Neuronal stem cell (in vitro differentiated cells): ENCODE measurements around the gene GRIK4.

Source experiments
- DNase-seq: peaks from one replicate; pipeline ENCODE4 v3.0.0-alpha.2; 2013; ENCODE audit warnings: low spot score
- H2AFZ ChIP-seq: one replicate; pipeline ENCODE4 v1.6.1; 2013; ENCODE audit warnings: mild to moderate bottlenecking, low read length, inconsistent platforms
- H2AK5ac ChIP-seq: 2 replicates; pipeline ENCODE4 v1.6.1; 2013; ENCODE audit warnings: low read depth, mild to moderate bottlenecking, inconsistent platforms, low read length, moderate library complexity, mixed read lengths
- H2BK120ac ChIP-seq: 2 replicates; pipeline ENCODE4 v1.6.1; 2013; ENCODE audit warnings: low read depth, mild to moderate bottlenecking, inconsistent platforms, low read length, moderate library complexity, mixed read lengths
- H2BK12ac ChIP-seq: one replicate; pipeline ENCODE4 v1.6.1; 2013; ENCODE audit warnings: low read length, inconsistent platforms
- H2BK15ac ChIP-seq: 2 replicates; pipeline ENCODE4 v1.6.1; 2013; ENCODE audit warnings: mild to moderate bottlenecking, low read length, inconsistent platforms, mixed read lengths
- H2BK5ac ChIP-seq: one replicate; pipeline ENCODE4 v1.6.1; 2013; ENCODE audit warnings: inconsistent platforms, mild to moderate bottlenecking, low read length, moderate library complexity
- H3K14ac ChIP-seq: one replicate; pipeline ENCODE4 v1.6.1; 2013; ENCODE audit warnings: low read length, inconsistent platforms
- H3K18ac ChIP-seq: 2 replicates; pipeline ENCODE4 v1.6.1; 2013; ENCODE audit warnings: low read length, inconsistent platforms
- H3K23ac ChIP-seq: 2 replicates; pipeline ENCODE4 v1.6.1; 2013; ENCODE audit warnings: low read depth, mild to moderate bottlenecking, mixed read lengths, low read length, inconsistent platforms; ENCODE audit not compliant: poor library complexity
- H3K27ac ChIP-seq: replicated peaks from 3 replicates; pipeline ENCODE4 v1.5.1; 2013; ENCODE audit warnings: low read length, inconsistent platforms
- H3K27me3 ChIP-seq, 3 experiments: 2 replicates each; pipeline ENCODE4 v1.6.1; 2013; ENCODE audit warnings: low read length in 3 of 3, mild to moderate bottlenecking in 2 of 3, inconsistent platforms in 1 of 3, low read depth in 1 of 3, mixed read lengths in 1 of 3, moderate library complexity in 1 of 3; ENCODE audit not compliant: control insufficient read depth in 3 of 3, insufficient read depth in 3 of 3
- H3K36me3 ChIP-seq, 2 donors: replicated peaks in 1 of 2; 2 replicates each; pipeline ENCODE4 v1.6.1; 2013; ENCODE audit warnings: low read length in 2 of 2; ENCODE audit not compliant: control insufficient read depth in 2 of 2, insufficient read depth in 2 of 2
- H3K4ac ChIP-seq: 2 replicates; pipeline ENCODE4 v1.6.1; 2013; ENCODE audit warnings: inconsistent platforms, mild to moderate bottlenecking, low read length, moderate library complexity
- H3K4me1 ChIP-seq, 2 donors: 1 replicate in 1 of 2; 2 replicates in 1 of 2; pipeline ENCODE4 v1.6.1; 2013; ENCODE audit warnings: low read length in 2 of 2, low read depth in 1 of 2; ENCODE audit not compliant: control insufficient read depth in 2 of 2, insufficient read depth in 1 of 2
- H3K4me2 ChIP-seq: one replicate; pipeline ENCODE4 v1.6.1; 2013; ENCODE audit warnings: mild to moderate bottlenecking, low read length, inconsistent platforms; ENCODE audit not compliant: insufficient read depth, poor library complexity, severe bottlenecking
- H3K4me3 ChIP-seq, 2 donors: 2 replicates each; pipeline ENCODE4 v1.5.1; 2013; ENCODE audit warnings: low read length in 2 of 2, mild to moderate bottlenecking in 2 of 2, inconsistent platforms in 1 of 2, moderate library complexity in 1 of 2
- H3K79me1 ChIP-seq: one replicate; pipeline ENCODE4 v1.6.1; 2013; ENCODE audit warnings: low read depth, mild to moderate bottlenecking, inconsistent platforms, low read length, moderate library complexity
- H3K9ac ChIP-seq: one replicate; pipeline ENCODE4 v1.6.1; 2013; ENCODE audit warnings: mild to moderate bottlenecking, low read depth, low read length, inconsistent platforms; ENCODE audit not compliant: poor library complexity
- H3K9me3 ChIP-seq, 2 donors: replicated peaks in 1 of 2; 2 replicates each; pipeline versions ENCODE3 to v1.6.1; 2013; ENCODE audit warnings: low read length in 2 of 2, mild to moderate bottlenecking in 2 of 2, inconsistent platforms in 1 of 2, low read depth in 1 of 2, mixed read lengths in 1 of 2, moderate library complexity in 1 of 2; ENCODE audit not compliant: control insufficient read depth in 2 of 2, insufficient read depth in 1 of 2
- H4K8ac ChIP-seq: one replicate; pipeline ENCODE4 v1.6.1; 2013; ENCODE audit warnings: low read depth, mild to moderate bottlenecking, inconsistent platforms, low read length, moderate library complexity
- H4K91ac ChIP-seq: one replicate; pipeline ENCODE4 v1.6.1; 2013; ENCODE audit warnings: low read length, low read depth, mild to moderate bottlenecking, inconsistent platforms; ENCODE audit not compliant: poor library complexity
- WGBS, 2 donors: extraction: QIAGEN DNeasy Blood & Tissue Kit; methylation state at CpG; one replicate each; pipeline ENCODE4 v1.1.7; 2013; ENCODE audit warnings: missing lambda C conversion rate in 2 of 2, mixed read lengths in 1 of 2; ENCODE audit not compliant: insufficient read length in 2 of 2, insufficient replicate concordance in 1 of 2; ENCODE audit errors: extremely low coverage in 2 of 2; 5-methylcytosine and 5-hydroxymethylcytosine counted together

The GRIK4 gene

DNA sequence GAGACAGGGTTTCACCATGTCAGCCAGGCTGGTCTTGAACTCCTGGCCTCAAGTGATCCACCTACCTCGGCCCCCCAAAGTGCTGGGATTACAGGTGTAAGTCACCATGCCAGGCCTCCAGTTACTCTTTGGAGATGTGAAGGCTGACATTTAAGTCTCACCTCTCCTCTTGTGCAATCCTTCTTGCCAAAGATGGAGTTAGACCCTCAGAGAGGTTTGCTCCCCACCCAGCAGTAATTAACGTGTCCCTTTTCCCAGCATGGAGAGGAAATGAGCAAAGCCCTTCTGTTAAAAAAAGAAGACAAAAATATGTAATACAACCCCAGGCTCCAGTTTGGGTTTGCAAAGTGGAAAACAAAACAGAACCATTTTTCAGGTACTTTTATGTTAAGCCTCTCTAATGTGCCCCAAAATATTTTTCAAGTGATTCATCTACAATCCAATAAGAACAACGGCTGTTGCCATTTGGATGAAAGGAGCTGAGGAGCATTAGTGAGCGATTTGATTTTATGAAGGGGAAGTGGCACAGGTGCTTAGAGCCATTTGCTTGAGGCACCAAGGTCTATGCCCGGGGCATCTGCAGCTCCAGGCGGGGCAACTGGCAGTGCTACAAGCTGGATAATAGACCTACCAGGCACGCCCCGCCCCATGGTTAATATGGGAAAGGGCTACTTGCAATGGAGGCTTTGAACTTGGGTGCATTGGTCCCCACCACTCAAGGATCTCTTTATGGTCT is 57.2 kb downstream of the GRIK4 start:
- Histone ChIP-seq H4K8ac (no peak overlapping the region), H2AK5ac (no peak overlapping the region)
- DNase-seq, result no peak

DNA sequence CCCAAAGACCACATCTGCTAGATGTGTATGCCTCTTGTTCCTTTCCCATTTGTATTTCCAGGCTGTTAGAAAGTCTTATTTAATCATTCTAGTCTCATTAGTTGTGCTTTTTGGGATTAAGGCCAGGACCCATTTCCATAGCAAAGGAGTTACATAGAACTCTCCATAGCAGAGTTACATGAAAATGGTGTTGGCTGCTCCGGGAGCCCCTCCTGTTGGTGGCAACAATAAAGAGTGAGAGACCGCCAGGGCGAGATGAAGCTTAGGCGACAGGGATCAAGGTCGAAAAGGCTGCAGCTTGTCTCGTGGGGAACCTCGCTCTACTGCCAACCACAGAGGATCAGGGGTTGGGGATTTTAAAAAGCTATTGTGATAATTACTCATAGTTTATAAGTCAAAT is 58.3 kb downstream of the GRIK4 start:
- no peak overlapping the region for H2AK5ac ChIP-seq
- H3K36me3 ChIP-seq, result no peaks in the 10 kb centered on the region
- no peak overlapping the region for H4K8ac ChIP-seq
- H3K27ac ChIP-seq, result no peak overlapping the region
- no peak overlapping the region for H2BK15ac ChIP-seq
- no peak overlapping the region for H2BK120ac ChIP-seq
- H3K4ac ChIP-seq, result no peak overlapping the region
- WGBS, 2 donors, result no CpG with 5 or more reads among the region's 7 CpGs
- no peak overlapping the region for H3K14ac ChIP-seq
- H2AFZ ChIP-seq, result no peak overlapping the region
- H2BK12ac ChIP-seq, result no peak overlapping the region
- H3K4me2 ChIP-seq, result no peak overlapping the region
- no peak overlapping the region for H3K4me3 ChIP-seq
- H3K9me3 ChIP-seq, result peaks cover 2 to 5% of the 10 kb centered on the region in 2 donors
- no peak for DNase-seq
- H4K91ac ChIP-seq, result no peak overlapping the region
- no peak overlapping the region for H3K9ac ChIP-seq
- no peak overlapping the region for H3K23ac ChIP-seq
- H3K4me1 ChIP-seq, result peaks cover 4 to 11% of the 10 kb centered on the region in 2 donors
- H3K18ac ChIP-seq, result no peak overlapping the region
- no peak overlapping the region for H2BK5ac ChIP-seq
- H3K27me3 ChIP-seq, result peaks cover 0 to 7% (median 0%) of the 10 kb centered on the region in 3 experiments
- H3K79me1 ChIP-seq, result no peaks in the 10 kb centered on the region

More for the DNA sequence above, 57.2 kb downstream of the GRIK4 start:
- Histone ChIP-seq H3K79me1 (no peaks in the 10 kb centered on the region), H2AFZ (no peak overlapping the region), H3K27ac (no peak overlapping the region), H3K4me2 (no peak overlapping the region), H3K36me3 (no peaks in the 10 kb centered on the region), H3K4ac (no peak overlapping the region), H3K9ac (no peak overlapping the region), H2BK5ac (no peak overlapping the region), H3K4me1 (peaks cover 5 to 15% of the 10 kb centered on the region in 2 donors), H3K4me3 (no peak overlapping the region), H3K9me3 (peaks cover 2 to 5% of the 10 kb centered on the region in 2 donors), H4K91ac (no peak overlapping the region), H2BK12ac (no peak overlapping the region), H2BK120ac (no peak overlapping the region), H3K14ac (no peak overlapping the region), H2BK15ac (no peak overlapping the region), H3K18ac (no peak overlapping the region), H3K23ac (no peak overlapping the region), H3K27me3 (peaks cover 0 to 12% (median 0%) of the 10 kb centered on the region in 3 experiments)
- WGBS, 2 donors, result no CpG with 5 or more reads among the region's 8 CpGs

DNA sequence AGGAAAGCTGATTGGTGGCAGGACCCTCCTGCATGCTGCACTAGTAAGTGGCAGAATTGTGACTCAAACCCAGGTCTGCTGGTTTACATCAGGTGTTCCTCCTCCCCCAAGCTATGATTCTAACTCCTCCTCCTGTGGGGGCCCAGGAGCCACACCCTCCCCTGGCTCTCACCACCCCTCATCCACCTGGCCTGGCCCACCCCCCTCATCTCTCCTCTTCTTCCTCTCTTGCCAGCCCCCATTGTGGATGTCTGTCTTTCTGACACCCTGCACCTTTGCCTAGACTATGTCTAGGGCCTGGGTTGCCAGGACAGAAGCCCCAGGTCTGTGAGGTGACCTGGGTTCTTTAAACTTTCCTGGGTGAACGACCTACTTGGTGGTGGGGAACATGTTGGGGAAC is 59.9 kb downstream of the GRIK4 start:
- Histone ChIP-seq H3K79me1 (no peaks in the 10 kb centered on the region), H2BK15ac (peak overlapping the region; percentile 79), H3K4me1 (peaks cover 0 to 7% of the 10 kb centered on the region in 2 donors), H3K4ac (no peak overlapping the region), H3K18ac (no peak overlapping the region), H3K9me3 (peaks cover 2 to 5% of the 10 kb centered on the region in 2 donors), H3K27ac (no peak overlapping the region), H2BK5ac (no peak overlapping the region), H3K23ac (no peak overlapping the region), H3K9ac (peak overlapping the region; percentile 63), H2BK120ac (no peak overlapping the region), H3K4me3 (no peak overlapping the region), H3K4me2 (no peak overlapping the region), H2BK12ac (no peak overlapping the region), H4K8ac (no peak overlapping the region), H2AFZ (no peak overlapping the region), H4K91ac (no peak overlapping the region), H3K27me3 (peaks cover 0 to 2% (median 0%) of the 10 kb centered on the region in 3 experiments), H3K14ac (no peak overlapping the region), H2AK5ac (peak overlapping the region; percentile 22), H3K36me3 (no peaks in the 10 kb centered on the region)
- DNase-seq, result no peak
- no CpG with 5 or more reads among the region's 1 CpG for WGBS, 2 donors

DNA sequence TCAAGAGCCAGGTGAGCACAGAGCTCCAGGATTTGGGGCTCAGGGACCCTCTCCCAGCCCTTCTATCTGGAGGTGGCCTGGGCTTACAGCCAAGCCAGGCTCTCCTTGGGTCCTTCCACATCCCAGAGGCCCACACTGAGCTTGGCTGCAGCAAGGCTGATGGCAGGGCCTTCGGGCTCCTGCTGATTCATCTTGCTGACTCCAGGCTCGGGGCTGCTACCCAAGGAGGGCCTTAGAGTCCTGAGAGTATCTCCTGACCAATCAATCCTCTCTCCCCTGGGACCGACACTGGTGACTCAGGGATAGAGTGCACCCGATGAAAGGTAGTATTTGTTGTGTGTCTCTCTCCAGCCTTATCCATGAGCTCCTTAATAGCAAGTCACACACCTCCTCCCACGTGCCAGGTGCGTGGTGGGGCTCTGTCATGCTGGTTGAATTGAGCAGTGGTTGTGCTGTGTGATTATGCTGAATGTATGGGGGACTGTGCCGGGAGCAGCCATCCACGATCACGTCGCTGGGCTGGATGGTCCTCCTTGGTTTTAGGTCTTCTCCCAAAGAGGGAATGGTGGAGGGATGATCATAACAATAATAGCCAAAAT is 62.3 kb downstream of the GRIK4 start:
- no CpG with 5 or more reads among the region's 10 CpGs for WGBS, 2 donors
- no peak overlapping the region for H3K4me3 ChIP-seq
- no peak overlapping the region for H3K4ac ChIP-seq
- no peaks in the 10 kb centered on the region for H3K79me1 ChIP-seq
- no peak overlapping the region for H3K27ac ChIP-seq
- H4K91ac ChIP-seq, result no peak overlapping the region
- H3K36me3 ChIP-seq, result no peaks in the 10 kb centered on the region
- H3K18ac ChIP-seq, result no peak overlapping the region
- DNase-seq, result no peak
- H2BK5ac ChIP-seq, result no peak overlapping the region
- H4K8ac ChIP-seq, result no peak overlapping the region
- H2BK15ac ChIP-seq, result no peak overlapping the region
- H2BK12ac ChIP-seq, result no peak overlapping the region
- H3K27me3 ChIP-seq, result peaks cover 0 to 2% (median 0%) of the 10 kb centered on the region in 3 experiments
- peaks cover 0 to 7% of the 10 kb centered on the region in 2 donors for H3K4me1 ChIP-seq
- H3K4me2 ChIP-seq, result no peak overlapping the region
- H3K9me3 ChIP-seq, result peaks cover 2 to 5% of the 10 kb centered on the region in 2 donors
- no peak overlapping the region for H2AFZ ChIP-seq
- H3K23ac ChIP-seq, result no peak overlapping the region
- no peak overlapping the region for H3K9ac ChIP-seq
- H3K14ac ChIP-seq, result no peak overlapping the region
- no peak overlapping the region for H2BK120ac ChIP-seq
- no peak overlapping the region for H2AK5ac ChIP-seq
